DND-41 (cell line): ENCODE results near the gene RASL12.

Source experiments
- EZH2 ChIP-seq: IDR thresholded peaks from 3 replicates; pipeline ENCODE4 v1.6.1; 2012; ENCODE audit warnings: borderline replicate concordance, low read depth, mild to moderate bottlenecking, moderate library complexity, low read length, inconsistent platforms; ENCODE audit not compliant: severe bottlenecking
- TF ChIP-seq, protein P1 (sequence below): IDR thresholded peaks from 2 replicates; pipeline ENCODE4 v1.5.1; 2012; ENCODE audit warnings: borderline replicate concordance, low read length, moderate library complexity, mild to moderate bottlenecking; ENCODE audit not compliant: poor library complexity, severe bottlenecking; ENCODE audit errors: extremely low read depth

- no peak for TF ChIP-seq EZH2
- TF ChIP-seq, protein P1, sequence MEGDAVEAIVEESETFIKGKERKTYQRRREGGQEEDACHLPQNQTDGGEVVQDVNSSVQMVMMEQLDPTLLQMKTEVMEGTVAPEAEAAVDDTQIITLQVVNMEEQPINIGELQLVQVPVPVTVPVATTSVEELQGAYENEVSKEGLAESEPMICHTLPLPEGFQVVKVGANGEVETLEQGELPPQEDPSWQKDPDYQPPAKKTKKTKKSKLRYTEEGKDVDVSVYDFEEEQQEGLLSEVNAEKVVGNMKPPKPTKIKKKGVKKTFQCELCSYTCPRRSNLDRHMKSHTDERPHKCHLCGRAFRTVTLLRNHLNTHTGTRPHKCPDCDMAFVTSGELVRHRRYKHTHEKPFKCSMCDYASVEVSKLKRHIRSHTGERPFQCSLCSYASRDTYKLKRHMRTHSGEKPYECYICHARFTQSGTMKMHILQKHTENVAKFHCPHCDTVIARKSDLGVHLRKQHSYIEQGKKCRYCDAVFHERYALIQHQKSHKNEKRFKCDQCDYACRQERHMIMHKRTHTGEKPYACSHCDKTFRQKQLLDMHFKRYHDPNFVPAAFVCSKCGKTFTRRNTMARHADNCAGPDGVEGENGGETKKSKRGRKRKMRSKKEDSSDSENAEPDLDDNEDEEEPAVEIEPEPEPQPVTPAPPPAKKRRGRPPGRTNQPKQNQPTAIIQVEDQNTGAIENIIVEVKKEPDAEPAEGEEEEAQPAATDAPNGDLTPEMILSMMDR: peak; percentile 68
Measured at GRCh38 chr15:65101411-65101890, 33.7 kb upstream of the RASL12 start.
